Type B pancreatic cell (in vitro differentiated cells): Measurements from ENCODE around the gene ABCA3. TPM values are rescaled to one million over a fixed set of nuclear protein-coding genes. Genes with fewer than 3 reads are reported as not detected.

Experiments
- DNase-seq: peaks from one replicate; pipeline ENCODE4 v3.0.0; 2021; ENCODE audit warnings: mixed read lengths; ENCODE audit not compliant: unreplicated experiment; ENCODE audit errors: extremely low spot score
- H3K27ac Mint-ChIP-seq: 2 replicates; pipeline ENCODE4 v1.8.0; 2021; ENCODE audit warnings: mild to moderate bottlenecking, mixed read lengths
- H3K27me3 Mint-ChIP-seq: 2 replicates; pipeline ENCODE4 v1.8.0; 2021; ENCODE audit warnings: mixed read lengths
- H3K36me3 Mint-ChIP-seq: 2 replicates; pipeline ENCODE4 v1.8.0; 2021; ENCODE audit warnings: mixed read lengths
- H3K4me1 Mint-ChIP-seq: one replicate; pipeline ENCODE4 v1.8.0; 2021; ENCODE audit warnings: mixed read lengths; ENCODE audit not compliant: unreplicated experiment
- H3K4me3 Mint-ChIP-seq: 2 replicates; pipeline ENCODE4 v1.8.0; 2021; ENCODE audit warnings: mild to moderate bottlenecking, mixed read lengths
- H3K9me3 Mint-ChIP-seq: 2 replicates; pipeline ENCODE4 v1.8.0; 2021; ENCODE audit warnings: mixed read lengths
- CTCF ChIP-seq: fragments of 200-600 bp; sonication (generic); conservative IDR thresholded peaks from 2 replicates; pipeline ENCODE4 v1.5.0; 2021; ENCODE audit warnings: antibody characterized with exemption, mild to moderate bottlenecking
- total RNA-seq: library from RNA; stranded (reverse); gene quantifications from 2 replicates; pipeline ENCODE4 v1.2.1, GENCODE V29; 2021; ENCODE audit warnings: low replicate concordance

The ABCA3 gene
- total RNA-seq, 1 donor from 2014 or later = 10.5 TPM

- Mint-ChIP-seq H3K9me3 (peaks cover 12% of the 10 kb centered on the region), H3K27me3 (peaks cover 19% of the 10 kb centered on the region), H3K4me3 (no peak overlapping the region), H3K4me1 (no peaks in the 10 kb centered on the region), H3K27ac (no peak overlapping the region), H3K36me3 (no peaks in the 10 kb centered on the region)
- DNase-seq = no peak
- no peak for TF ChIP-seq CTCF
These were observed 44.8 kb upstream of the ABCA3 start for GRCh38 chr16:2385190-2385836.

DNA sequence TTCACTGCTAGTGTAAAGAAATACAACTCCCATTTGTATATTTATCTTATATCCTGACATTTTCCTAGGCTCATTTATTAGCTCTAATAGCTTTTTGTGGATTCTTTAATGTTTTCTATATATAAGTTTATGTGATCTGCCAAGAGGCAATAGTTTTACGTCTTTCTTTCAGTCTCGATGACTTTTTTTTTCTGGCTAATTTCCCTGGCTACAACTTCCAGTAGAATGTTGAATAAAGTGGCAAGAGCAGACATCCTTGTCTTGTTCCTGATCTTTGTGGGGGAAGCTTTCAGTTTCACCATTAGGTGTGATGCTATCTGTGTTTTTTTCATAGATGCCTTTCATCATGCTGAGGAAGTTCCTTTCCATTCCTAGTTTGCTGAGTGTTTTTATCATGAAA, 43.9 kb upstream of the ABCA3 start:
- H3K27ac Mint-ChIP-seq = no peak overlapping the region
- DNase-seq = no peak
- H3K36me3 Mint-ChIP-seq = no peaks in the 10 kb centered on the region
- H3K4me1 Mint-ChIP-seq = no peaks in the 10 kb centered on the region
- H3K9me3 Mint-ChIP-seq = peaks cover 12% of the 10 kb centered on the region
- H3K27me3 Mint-ChIP-seq = peaks cover 26% of the 10 kb centered on the region
- H3K4me3 Mint-ChIP-seq = no peak overlapping the region
- no peak for TF ChIP-seq CTCF

- Mint-ChIP-seq H3K9me3 (peaks cover 7% of the 10 kb centered on the region), H3K27me3 (peaks cover 30% of the 10 kb centered on the region), H3K27ac (no peak overlapping the region), H3K4me3 (no peak overlapping the region), H3K4me1 (no peaks in the 10 kb centered on the region), H3K36me3 (no peaks in the 10 kb centered on the region)
- no peak for DNase-seq
- no peak for TF ChIP-seq CTCF
These were observed 43.0 kb upstream of the ABCA3 start for GRCh38 chr16:2383501-2383900.

DNA sequence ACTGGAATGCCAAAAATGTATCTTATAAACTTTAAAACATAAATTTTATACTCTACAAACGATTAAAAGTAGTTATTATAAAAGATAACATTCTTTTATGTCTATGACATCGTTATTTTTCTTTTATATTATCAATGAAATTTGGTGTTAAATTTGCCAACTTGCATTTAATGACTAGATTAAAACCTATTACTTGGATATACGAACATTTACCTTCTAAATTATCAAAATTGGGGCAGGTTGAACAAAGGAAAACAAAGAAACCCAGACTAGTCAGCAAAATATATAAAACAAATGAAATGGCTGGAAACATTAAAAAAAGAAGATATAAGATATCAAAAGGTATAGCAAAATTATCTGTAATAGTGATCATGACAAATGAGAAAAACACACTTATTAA, 34.1 kb upstream of the ABCA3 start:
- Mint-ChIP-seq H3K4me1 (no peaks in the 10 kb centered on the region), H3K36me3 (no peaks in the 10 kb centered on the region), H3K27me3 (peaks cover 37% of the 10 kb centered on the region), H3K9me3 (no peaks in the 10 kb centered on the region), H3K27ac (no peak overlapping the region), H3K4me3 (no peak overlapping the region)
- DNase-seq = no peak
- TF ChIP-seq CTCF = no peak

GRCh38 chr16:2373176-2373575, 32.6 kb upstream of the ABCA3 start:
- no peak for TF ChIP-seq CTCF
- Mint-ChIP-seq H3K9me3 (no peaks in the 10 kb centered on the region), H3K27ac (no peak overlapping the region), H3K4me1 (no peaks in the 10 kb centered on the region), H3K36me3 (no peaks in the 10 kb centered on the region), H3K4me3 (no peak overlapping the region), H3K27me3 (peaks cover 38% of the 10 kb centered on the region)
- no peak for DNase-seq

DNA sequence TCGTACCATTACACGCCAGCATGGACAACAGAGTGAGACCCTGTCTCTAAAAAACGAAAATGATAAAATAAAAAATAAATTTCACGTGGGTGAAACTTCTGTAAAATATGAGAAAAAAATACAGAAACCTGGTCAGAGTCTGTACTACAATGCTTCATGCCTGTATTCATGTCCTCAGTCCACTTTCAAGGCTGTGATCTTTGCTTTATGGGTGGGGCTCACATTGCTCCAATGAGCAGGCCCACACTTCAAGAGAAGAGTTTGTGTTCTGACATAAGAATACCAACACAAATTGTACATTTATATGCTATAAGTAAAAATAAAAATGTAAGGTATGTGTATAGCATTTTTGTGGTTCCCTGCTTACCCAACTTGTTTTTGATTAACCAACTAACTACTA, 32.2 kb upstream of the ABCA3 start:
- Mint-ChIP-seq H3K4me1 (no peaks in the 10 kb centered on the region), H3K4me3 (no peak overlapping the region), H3K27ac (no peak overlapping the region), H3K27me3 (peaks cover 39% of the 10 kb centered on the region), H3K9me3 (no peaks in the 10 kb centered on the region), H3K36me3 (no peaks in the 10 kb centered on the region)
- no peak for DNase-seq
- TF ChIP-seq CTCF = no peak
